DMS 273 treated with DMSO at 0.1 percent for 48 hours (cell line): ENCODE measurements around the gene SH2B2.
A peak's percentile ranks its signal among the peaks of the same experiment; 100 is the strongest.

ENCODE experiments used
- DNase-seq: peaks from one replicate; lab custom pipeline; 2025; lab: John Stamatoyannopoulos, UW

Gene SH2B2

DNA sequence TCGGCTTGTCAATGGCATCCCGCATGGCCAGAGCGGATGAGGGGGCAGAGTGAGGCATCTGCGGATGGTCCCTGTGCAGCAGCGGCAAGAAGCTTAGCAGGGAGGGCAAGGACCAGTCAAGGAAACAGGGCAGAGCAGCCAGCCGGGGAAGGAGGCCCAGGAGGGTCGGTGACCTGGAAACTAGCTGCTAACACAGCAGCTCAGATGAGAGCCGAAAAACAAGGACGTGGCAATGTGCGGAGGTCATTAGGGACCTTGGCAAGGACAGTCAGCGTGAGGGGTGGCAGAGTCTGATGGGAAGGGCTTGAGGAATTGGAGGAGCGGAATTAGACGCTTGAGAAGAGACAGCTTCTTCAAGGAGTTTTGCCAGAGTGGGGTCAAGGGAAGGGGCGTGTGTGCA is 20.1 kb upstream of the SH2B2 start:
- DNase-seq = no peak

DNA sequence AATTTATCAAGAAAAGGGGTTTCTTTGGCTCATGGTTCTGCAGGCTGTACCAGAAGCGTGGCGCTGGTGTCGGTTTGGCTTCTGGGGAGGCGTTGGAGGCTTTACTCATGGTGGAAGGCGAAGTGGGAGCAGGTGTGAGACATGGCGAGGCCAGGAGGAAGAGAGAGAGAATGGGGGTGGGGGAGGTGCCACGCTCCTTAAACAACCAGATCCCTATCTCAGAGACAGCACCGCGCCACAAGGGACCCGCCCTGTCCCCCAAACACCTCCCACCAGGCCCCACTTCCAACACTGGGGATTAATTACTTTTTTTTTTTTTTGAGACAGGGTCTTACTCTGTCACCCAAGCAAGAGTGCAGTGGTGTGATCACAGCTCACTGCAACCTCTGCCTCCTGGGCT is 18.0 kb upstream of the SH2B2 start:
- no peak for DNase-seq

DNA sequence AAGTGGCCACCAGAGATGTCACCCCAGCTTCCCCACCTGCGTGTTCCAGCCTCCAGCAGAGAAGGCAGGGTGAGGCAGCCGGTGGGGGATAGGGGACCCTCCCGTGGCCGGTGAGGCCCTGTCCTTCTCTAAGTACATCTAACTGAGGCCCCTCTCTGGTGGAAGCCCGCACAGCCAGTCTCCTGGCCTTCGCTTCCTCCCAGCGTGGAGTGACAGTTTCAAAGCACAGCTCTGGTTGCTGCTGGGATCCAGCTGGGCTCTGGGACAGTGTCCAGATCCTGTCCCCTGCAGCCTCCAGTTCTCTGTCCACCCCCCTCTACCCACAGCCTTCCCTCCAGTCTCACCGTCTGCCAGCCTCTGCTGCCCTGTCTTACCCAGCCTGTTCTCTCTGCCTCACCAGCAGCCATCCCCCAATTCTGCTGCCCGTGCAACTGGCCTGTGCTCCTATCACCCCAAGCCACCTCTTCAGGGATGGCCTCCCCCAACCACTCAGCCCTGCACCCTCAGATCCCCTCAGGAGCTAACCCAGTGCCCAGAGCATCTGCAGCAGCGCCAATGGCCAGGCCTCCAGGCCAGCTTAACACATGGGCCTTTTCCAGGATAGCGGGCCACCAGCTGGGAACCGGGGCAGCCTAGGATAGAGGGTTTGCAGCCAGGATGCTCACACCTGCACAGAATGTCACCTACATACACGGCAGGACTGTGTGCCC is 16.3 kb upstream of the SH2B2 start:
- DNase-seq = no peak

DNA sequence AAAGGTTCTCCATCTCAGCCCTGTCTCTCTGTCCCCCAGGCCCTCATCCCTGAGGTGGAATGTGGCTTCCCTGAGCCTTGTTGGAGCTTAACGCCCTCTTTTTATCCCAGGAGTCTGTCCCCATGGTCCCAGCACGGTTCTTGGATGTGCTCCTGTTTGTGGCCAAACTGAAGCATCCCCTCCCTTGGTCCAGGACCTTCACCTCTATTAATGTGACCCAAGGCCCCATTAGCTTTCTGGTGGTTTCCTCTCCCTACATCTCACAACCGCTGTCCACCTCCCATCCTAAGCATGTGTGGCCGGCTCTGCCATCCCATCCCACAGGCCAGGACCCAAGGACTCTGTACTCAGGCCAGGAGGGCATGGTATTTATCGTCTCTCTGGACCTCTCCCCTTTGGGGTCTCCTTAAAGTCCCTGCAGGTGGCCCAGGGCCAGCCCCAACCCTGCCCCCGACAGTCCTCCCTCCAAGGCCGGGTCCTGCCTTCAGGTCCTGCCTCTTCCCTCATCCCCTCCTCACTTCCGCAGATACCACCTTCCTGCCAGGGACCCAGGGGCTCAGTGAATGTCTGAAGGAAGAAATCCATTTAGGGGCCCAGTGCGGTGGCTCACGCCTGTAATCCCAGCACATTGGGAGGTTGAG is 15.4 kb upstream of the SH2B2 start:
- DNase-seq = no peak

DNA sequence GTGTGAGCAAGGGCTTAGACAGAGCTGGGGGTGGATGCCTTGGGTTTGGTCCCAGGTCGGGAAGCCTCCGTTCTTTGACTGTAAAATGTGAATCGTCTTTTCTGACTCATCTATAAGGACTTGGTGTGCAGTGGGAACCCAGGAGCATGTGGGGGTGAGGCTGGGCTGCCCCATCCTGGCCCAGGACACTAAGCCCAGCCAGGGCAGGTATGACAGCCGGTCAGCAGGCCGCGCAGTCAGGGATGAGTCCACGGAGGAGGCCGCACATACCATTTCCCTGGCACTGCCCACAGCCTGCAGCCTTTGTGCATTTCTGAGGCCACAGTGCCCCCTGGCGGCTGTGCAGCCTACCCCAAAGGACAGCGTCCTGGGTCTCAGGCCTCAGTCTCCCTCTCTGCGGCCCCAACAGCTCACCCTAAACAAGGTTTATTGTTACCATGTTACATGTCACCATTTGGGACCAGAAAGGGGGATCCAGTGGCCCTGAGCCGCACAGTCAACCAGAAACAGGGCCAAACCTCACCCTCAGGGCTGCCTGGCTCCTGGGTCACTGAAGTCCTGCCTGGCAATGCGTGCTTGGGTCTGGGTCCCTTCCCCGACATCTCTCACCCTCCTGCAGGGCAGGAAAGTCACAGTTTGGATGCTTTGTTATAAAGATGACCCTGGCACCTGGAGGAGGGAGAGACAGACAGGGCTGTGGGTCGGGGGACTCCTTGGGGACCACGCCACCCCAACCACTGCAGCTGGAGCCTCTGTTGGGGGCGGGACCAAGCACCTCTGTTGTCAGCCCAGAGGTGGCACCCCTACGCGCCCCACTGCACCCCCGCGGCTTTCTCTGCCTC is 14.4 kb upstream of the SH2B2 start:
- no peak for DNase-seq

DNA sequence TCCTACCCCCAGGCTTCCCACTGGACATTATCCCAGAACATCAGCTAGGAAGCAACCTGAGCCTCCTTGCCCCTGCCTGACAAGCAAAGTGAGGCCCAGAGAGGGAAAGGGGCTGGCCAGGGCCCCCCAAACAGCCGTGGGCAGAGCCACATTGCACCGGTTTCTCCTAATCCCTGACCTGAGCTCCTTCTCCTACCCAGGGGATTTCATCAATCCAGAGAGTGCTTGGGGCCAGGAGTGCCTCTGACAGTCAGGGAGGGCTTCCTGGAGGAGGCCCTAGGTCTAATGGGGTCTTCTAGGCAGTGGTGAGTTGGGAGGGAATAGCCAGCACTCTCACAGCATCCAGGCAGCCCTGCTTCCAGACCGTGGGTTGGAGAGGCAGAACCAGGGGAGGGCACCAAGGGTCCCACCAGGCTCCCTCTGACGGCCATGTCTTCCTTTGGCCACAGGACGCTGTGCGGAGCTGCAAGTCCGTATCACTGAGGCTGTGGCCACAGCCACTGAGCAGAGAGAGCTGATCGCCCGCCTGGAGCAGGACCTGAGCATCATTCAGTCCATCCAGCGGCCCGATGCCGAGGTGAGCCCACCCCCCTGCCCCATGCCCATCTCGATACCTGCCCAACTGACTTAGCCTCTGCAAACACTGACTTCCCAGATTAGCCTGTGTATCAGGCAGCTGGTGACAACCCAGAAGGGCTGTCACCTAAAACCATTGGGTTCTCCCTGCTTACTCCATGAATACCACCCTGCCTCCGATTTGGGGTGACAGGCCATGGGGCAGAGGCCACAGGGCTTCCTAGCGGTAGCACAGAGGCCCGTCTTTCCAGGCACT is 13.5 kb upstream of the SH2B2 start:
- DNase-seq = no peak

DNA sequence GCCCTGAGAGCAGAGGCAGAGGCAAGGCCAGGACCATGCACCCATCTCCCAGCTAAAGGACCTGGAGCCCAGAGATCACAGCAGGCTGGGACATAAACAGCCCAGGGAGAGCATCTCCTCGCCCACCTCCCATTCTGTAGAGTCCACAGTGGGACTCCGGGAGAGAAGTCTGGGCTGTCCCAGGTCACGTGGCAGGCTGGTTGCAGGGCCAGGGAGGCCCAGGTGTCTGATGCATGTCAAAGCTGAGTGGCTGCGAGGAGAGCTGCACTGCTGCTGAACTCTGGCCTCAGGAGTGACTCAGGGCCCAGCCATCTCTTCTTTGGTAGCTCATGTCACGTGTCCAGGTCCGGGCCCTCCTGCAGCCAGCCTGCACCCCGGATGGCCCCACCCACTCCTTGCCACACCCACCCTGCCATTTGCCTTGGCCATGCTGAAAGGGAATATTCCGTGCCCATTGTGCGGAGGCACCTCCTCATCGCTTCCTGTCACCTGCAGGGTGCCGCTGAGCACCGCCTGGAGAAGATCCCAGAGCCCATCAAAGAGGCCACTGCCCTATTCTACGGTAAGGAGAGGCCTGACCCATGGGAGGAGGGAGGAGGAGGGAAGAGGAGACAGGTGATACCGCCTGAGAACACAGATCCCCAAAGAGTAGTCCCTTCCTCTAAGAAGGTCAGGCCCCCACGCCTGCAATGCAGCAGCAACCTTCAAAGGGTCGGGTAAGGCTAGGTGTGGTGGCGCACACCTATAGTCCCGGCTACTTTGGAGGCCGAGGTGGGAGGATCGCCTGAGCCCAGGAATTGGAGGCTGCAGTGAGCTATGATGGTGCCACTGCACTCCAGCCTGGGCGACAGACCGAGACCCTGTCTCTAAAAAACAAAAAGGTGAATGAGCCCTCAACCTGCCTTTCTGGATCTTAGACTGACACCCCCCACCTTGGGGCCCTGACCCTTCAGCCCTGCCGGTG is 12.6 kb upstream of the SH2B2 start:
- DNase-seq = no peak

DNA sequence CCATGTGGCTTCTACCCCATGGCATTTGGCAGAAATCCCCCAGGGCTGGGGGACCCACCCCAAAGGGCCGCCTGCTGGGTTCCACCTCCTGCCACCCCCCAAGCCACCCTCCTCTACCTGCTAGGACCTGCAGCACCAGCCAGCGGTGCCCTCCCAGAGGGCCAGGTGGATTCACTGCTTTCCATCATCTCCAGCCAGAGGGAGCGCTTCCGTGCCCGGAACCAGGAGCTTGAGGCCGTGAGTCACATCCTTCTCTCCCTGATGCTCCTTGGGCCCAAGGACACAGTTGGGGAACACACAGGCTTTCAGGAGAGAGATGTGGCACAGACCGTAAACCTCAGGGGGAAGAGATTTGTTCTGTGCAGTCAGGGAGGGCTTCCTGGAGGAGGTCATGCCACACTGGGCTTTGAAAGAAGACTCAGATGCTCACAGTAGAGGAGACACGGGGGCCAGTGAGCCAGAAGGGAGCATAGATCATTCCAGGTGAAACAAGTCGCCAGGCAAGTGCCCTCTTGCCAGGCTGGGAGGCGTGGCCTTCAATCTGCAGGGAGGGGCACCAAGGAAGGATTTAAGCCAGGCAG is 11.5 kb upstream of the SH2B2 start:
- no peak for DNase-seq

DNA sequence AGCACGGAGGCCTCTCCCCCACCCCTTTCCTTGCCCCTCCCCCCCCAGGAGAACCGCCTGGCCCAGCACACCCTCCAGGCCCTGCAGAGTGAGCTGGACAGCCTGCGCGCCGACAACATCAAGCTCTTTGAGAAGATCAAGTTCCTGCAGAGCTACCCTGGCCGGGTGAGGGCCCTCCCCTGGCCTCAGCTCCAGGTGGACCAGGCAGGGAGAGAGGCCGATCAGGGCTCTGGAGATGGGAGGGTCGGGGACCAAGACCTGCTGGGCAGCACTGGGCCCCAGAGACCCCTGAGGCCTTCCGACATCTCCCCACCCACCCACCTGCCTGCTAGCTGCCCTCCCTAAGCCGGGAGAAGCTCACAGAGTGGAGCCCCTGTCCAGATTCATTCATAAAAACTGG is 8.8 kb upstream of the SH2B2 start:
- DNase-seq = no peak

DNA sequence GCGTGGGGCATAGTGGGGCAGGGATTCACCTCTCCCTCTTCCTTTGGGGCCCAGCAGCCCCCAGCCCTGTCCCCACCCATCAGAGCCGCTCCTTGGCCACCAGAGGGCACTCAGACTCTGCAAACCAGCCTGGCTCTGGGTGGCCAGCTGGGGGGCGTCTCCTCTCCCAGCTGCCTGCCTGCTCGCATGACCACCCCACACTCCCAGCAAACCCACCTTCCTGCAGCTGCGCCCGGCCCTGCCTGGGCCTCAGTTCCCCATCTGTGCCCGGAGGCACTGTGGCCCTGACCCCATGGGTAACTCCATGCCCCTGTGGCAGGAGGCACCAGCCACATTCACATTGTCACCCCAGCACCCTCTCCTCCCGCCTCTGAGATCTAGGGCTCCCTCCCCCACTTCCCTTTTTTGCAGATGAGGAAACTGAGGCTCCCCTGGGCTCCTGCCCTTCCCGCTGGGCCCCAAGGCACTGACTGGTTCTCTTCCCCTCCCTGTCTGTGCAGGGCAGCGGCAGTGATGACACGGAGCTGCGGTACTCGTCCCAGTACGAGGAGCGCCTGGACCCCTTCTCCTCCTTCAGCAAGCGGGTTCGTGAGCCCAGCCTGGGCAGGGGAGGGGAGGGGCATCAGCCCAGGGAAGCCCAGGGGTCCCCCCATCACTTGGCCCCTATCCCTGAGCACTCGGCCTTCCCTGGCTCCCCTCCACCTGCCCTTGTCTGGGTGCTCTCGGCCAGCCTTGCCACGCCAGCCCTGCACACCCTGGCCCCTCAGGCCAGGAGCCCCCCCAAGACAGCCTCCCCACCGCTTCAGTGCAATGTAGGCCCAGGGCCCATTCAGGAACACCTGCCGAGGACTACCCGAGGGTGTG is 6.9 kb upstream of the SH2B2 start:
- DNase-seq = peak; percentile 47

DNA sequence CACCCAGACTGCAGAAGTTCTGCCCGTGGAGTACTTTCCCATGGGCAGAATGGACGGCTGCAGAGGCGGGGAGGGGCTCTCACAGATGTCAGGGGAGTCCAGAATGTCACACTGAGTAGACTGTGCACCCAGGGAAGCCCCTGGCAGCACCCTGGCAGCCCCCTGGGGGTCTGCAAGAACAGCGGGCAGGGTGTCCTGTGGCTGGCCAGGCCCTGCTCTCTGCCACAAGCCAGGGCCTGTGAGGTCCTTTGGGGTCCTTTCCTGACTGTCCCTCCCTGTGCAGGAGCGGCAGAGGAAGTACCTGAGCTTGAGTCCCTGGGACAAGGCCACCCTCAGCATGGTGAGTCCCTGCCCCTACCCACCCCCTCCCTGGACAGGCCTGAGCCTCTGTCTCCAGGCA is 6.1 kb upstream of the SH2B2 start:
- DNase-seq = no peak

DNA sequence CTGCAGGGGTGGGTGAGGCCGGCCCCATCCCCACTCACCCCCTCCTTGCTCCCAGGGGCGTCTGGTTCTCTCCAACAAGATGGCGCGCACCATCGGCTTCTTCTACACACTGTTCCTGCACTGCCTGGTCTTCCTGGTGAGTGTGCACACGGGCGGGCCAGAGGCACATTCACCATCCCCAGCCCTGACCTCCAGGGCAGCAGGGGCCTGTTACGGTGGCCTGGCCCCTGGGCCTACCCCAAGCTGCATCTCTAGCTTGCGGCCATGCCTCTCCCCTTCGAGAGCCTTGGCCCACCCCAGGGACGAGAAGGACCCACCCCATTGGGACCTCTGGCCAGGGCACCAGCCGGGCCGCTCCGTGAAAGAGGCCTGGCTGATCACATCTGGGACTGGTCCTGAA is 4.9 kb upstream of the SH2B2 start:
- no peak for DNase-seq

DNA sequence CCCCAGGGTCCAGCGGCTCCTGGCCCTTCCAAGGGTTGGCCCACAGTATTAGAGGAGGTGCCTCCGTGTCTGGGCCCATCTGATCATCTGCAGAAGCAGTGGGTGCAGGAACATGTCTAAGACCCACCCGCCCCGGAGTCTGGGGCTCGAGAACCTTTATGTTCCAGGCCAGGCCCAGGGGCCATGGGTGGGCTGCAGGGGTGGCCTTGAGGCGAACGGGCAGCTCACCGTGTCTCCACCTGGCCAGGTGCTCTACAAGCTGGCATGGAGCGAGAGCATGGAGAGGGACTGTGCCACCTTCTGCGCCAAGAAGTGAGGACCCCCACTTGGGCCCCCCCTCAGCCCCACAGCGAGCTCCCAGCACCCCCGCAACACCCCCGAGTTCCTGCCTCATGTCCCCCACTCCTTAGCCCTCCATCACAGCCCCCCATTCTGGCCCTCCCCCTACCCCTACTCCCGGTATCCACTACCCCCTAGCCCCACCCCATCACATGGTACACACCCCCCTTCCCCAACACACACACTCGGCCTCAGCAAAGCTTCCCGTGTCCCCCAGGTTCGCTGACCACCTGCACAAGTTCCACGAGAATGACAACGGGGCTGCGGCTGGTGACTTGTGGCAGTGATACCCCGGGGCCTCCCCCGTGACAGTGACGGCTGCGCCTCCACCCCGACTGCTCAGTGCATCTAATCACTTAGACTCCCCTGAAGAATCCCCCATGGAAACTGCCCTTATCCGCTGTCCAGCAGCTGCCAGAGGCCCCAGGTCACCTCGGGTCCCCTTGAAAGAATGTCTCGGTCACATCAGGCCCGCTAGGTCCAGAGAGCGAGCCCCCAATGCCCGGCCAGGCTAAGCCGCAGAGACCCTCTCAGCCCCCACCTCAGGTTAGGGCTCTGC is 4.0 kb upstream of the SH2B2 start:
- no peak for DNase-seq

DNA sequence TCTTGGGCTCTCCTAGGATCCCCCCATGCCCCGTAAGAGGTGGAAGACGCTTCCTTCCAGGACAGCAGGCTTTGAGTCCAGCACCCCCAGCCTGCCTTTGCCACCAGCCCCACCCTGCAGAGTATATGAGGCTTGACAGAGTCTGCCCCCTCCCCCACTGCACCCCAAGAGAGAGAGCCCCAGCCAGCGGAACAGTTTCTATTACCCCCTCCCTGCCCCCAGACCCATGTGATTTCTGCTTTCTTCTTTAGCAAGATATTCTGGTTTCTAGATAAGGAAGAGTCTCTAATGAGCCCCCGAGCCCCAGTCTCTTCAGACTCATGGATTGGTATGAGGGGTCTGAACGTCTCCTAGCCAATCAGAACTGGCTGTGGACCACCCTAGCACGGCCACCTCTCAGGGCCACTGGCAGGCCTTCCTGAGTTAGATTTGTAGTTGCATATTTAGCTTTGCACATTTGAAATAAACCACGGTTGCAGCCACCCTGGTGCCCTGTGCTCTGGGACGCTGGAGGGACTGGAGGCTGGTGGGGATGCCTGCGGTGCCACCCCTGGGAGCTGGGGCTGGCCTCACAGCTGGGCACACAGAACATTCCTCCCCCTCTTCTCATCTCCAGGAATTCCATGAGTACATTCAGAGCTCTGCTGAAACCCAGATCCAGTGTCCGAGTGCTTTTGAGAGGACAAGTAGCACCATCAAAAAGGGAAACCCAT is 3.0 kb upstream of the SH2B2 start:
- no peak for DNase-seq

DNA sequence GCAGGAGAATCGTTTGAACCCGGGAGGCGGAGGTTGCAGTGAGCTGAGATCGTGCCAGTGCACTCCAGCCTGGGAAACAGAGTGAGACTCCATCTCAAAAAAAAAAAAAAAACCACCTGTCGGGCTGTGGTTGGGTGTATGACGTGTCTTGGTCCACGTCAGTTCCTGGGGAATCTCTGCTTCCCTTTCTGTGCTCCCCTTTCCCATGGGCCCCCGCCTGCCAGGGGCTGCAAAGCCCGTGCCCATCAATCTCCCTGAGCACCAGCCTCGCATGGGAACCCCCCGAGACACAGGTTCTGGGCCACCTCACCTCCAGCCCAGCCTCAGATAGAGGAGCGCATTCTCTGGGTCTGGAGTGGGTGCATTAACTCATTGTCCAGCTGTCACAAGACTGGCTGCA is 2.3 kb upstream of the SH2B2 start:
- no peak for DNase-seq

DNA sequence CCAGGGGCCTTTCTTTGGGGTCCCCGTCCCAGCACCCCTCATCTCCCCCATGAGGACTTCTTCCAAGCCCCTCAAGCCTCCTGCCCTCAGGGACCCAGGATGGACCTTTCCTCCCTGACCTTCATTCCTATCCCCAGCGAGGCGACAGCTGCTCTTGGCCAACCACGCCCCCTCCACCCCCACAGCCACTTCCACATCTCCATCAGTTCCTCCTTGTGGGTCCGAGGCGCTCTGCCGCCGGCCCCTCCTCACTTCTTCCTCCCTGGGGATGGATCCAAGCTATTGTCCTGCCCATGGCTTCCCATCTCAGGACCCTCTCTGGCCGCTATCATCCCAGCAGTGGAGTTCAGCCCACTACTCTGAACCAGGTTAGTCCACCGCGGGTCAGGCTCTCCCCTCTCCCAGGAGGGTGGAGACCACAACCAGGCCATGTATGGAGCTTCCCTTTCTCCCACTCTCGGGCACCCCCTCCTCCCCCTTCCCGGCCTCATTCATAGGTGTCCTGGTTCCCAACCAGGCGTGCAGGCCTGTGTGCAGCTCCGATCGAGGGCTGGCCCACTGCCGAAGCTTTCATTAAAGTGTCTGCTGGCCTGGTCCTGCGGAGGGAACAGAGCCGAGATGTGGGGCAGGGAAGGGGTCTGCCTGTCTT is 1.7 kb upstream of the SH2B2 start:
- DNase-seq = no peak

DNA sequence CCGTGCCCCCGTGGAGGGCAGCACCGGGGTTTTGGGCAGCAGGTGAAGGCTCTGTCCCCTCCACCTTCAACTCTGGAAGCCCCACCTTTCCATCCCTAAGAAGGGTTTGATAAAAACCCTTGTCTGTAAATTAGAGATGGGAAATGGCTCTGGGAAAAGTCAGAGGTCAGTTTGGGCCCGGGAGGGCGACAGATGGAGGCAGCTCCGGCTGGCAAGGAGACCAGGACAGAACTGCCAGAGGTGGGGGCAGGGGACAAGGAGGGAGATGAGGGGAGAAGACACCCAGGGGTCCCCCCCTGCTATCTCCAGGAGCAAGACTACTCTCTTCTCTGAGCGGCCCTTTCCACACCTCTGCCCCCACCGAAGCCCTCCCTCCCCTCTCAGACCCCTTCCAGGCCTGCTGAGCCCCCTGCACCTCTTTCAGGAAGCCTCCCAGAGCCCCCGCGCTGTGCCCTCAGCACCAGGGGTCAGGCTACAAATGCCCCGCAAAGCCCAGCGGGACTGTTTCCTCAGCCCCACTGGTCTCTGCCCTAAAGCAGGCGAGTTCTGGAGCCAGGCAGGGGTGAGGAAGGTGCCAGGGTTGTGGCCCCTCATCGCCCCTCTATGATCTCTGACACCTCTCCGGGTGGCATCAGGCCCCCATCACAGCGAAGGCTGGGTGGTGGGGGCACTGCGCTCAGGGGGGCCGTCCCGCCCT is 980 bp upstream of the SH2B2 start:
- DNase-seq = no peak
